ENCODE data around the gene ZNF597.

Gene ZNF597

DNA sequence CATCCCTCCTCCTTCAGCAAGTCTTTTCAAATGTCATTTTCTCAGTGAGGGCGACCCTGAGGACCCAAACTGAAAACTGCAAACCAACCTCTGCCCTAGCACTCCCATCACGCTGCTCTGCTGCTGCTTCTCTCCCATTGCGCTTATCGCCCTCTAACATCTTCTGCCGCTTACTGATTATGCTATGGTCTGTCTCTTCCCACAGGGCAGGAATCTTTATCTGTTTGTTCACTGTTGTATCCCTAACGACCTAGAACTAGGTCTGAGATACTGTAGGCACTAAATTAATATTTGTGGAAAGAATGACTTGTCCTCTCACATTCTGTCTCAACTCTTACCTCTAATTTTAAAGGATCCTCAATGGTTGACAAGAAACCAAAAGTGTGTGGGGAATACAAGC, 55.0 kb downstream of the ZNF597 start:
- no peak for TF ChIP-seq CTCF (IDR thresholded peaks at IDR 0.05; ENCODE audit: extremely low read depth, missing control alignments)
- DNase-seq (ENCODE audit: low spot score), result no peak

GRCh38 chr16:3383045-3383448, 60.3 kb downstream of the ZNF597 start:
- TF ChIP-seq CTCF (IDR thresholded peaks at IDR 0.05; ENCODE audit: extremely low read depth, missing control alignments), result no peak
- no peak for DNase-seq (ENCODE audit: low spot score)

Data from GM20000 (cell line).